ENCODE measurements around the gene KCNH3. TPM values are rescaled to one million over a fixed set of nuclear protein-coding genes. Genes with fewer than 3 reads are reported as not detected.

The KCNH3 gene
- total RNA-seq, 1 donor from 2014 or later = 0.24 TPM

DNA sequence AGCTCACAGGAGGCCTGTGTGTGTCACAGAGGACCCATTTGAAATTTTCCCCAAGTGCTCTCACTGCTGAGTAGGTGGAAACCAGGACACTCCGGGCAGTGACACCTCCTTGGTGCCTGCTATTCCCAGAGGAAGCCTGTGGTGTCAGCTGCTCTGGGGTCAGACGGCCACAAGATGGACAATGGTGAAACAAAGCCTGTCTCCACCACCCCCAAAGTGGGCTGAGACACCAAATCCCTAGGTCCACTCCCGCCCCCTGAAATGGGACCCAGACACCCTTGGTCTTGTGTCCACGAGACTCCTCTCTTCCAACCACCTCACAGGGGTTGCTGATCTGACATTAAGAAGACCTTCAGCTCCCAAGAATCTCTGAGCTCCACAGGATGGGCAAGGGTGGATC lies 7.0 kb downstream of the KCNH3 start:
- DNase-seq (ENCODE audit: low spot score) = no peak

DNA sequence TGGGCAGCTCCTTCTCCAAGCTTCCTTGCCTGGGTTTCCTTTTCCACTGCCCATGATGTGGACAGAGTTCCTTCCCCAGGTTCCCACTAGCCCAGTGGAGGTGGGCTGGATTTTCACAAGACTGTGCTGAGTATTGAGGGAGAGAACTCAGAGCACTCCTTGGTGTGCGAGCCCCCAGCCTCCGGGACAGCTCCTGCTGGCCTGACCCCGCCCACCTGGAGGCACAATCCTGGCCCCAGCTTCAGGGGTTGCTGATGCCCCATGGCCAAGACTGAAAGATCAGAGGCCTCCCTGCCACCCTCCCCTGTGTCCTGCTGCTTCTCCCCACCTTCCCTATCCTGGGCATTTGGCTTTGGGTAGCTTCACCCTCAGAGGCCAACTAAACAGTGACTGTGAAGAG lies 7.7 kb downstream of the KCNH3 start:
- no peak for DNase-seq (ENCODE audit: low spot score)

DNA sequence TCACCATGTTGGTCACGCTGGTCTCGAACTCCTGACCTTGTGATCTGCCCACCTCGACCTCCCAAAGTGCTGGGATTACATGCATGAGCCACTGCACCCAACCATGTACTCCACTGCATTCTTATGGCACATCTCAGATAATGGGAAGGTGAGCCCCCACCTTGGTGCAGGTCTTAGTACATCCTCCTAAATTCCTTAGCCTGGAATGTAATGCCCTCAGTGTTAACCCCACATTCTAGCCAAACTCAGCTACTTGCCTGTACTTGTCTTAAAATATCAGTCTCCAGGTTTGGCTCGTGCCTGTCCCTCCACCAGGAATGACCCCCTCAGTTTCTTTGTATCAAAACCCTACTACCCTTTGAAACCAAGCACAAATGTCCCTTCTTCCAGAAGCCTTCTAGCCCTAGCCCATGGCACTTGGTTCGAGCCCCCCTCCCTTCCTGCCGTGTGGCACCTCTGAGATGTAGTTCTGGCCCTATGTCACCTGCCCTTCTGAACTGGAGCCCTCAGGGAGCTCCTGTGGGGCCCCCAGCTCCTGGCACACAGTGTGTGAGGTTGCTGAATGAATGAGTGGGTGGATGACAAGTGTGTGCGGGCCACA lies 8.4 kb downstream of the KCNH3 start:
- no peak for DNase-seq (ENCODE audit: low spot score)

DNA sequence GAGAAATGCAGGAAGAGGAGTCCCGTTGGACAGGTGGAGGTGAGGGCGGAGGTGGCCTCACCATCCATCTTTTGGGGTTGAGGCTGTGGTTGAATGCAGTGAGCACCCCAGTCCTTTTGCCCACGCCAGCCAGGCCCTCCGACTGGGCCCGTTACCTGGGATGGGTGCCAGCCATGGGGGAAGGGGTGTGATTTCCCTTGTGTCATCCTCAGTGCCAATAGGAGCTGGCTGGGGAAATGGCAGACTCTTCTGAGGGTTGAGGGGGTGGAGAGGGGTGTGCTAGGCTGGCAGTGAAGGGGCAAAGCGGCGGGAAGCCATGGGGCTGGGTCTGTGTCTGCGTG lies 9.6 kb downstream of the KCNH3 start:
- DNase-seq (ENCODE audit: low spot score) = no peak

DNA sequence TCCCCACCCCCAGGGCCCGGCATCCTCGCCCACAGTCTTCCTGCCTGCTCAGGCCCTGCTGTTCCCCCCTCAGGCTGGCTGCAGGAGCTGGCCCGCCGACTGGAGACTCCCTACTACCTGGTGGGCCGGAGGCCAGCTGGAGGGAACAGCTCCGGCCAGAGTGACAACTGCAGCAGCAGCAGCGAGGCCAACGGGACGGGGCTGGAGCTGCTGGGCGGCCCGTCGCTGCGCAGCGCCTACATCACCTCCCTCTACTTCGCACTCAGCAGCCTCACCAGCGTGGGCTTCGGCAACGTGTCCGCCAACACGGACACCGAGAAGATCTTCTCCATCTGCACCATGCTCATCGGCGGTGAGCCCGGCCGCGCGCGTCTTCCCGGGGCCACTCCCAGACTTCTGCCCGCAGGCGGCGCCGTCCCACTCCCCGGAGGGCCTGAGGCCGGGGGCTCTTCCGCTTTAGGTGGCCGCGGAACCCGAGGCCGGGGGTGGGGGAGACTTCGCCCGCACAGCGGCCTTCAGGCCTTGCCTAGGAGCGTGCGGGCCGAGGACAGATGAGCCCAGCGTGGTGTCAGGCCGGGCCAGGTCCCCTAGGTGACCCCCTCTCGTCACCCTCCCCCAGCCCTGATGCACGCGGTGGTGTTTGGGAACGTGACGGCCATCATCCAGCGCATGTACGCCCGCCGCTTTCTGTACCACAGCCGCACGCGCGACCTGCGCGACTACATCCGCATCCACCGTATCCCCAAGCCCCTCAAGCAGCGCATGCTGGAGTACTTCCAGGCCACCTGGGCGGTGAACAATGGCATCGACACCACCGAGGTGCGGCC lies 10.2 kb downstream of the KCNH3 start:
- DNase-seq (ENCODE audit: low spot score) = peak; percentile 29

DNA sequence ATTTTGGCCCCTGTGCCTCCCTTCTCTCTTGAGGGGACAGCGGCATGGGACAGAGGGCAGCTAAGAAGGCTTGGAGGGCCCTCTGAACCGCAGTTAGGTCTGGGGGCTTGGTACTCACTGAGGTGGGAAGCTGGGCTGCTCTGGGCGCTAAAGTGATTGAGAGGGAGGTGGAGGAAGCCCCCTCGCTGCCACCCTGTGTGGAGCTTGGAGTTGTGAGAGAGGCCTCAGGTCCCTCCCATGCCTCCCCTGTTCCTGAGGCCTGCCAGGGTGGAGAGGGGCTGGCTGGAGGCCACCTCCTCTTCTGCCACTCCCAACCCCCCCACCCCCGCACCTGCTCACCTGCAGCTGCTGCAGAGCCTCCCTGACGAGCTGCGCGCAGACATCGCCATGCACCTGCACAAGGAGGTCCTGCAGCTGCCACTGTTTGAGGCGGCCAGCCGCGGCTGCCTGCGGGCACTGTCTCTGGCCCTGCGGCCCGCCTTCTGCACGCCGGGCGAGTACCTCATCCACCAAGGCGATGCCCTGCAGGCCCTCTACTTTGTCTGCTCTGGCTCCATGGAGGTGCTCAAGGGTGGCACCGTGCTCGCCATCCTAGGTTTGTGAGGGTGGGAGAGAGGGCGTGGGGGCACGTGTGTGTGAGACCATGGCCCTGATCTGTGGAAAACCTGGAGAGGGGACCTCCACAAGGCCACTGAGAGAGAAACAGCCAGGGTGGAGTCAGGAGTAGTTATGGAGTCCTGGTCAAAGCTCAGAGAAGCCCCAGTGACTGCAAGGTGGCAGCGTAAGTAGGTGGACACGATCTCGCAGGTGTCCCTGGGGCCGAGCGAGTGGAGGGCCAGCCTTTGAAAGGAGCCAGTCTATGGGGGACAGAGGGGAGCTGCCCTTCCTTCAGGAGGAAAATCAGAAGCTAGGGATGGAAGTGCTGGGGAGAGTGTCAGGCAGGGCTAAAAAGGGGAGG lies 11.2 kb downstream of the KCNH3 start:
- DNase-seq (ENCODE audit: low spot score) = no peak

DNA sequence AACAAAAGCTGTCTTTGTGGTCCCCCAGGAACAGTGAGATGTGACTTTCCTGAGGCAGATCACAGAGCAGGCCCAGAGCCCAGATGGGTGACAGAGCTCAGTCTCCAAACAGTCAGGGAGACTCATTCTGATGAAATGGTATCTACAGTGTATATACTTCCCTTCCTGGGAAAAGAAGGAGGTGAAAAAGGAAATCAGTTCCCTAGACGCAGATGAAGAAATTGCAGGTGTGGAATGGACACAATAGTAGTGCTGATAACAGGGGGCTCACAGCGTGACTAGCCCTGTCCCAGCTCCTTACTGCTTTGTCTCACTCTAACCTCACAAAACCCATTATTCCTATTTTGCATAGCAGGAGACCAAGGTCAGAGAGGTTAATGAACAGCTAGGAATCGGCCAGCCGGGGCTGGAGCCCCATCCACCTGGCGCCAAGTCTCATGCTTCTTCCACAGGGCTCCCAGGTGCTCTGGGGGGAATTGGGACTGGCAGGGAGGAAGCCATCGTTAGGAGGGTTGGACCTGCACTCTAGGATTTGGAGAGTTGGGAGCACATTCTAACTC lies 11.9 kb downstream of the KCNH3 start:
- no peak for DNase-seq (ENCODE audit: low spot score)

DNA sequence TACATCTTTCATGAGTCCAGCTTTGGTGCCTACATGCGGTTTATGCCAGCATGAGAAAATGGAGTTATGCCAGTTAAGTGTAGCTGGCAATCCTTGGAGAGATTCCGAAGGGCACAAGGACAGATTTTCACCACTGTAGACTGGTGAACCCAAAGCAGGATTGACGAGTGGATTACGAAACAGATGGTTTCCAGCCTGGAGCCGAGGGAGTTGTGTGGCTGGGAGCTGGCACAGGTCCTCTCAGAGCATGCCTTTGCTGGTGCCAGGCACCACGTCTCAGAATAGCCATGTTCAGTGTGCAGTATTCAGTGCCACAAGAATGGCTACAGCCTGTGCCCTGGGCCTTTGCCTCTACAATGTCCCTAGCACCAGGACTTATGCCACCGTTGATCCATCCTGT lies 13.2 kb downstream of the KCNH3 start:
- DNase-seq (ENCODE audit: low spot score) = no peak

DNA sequence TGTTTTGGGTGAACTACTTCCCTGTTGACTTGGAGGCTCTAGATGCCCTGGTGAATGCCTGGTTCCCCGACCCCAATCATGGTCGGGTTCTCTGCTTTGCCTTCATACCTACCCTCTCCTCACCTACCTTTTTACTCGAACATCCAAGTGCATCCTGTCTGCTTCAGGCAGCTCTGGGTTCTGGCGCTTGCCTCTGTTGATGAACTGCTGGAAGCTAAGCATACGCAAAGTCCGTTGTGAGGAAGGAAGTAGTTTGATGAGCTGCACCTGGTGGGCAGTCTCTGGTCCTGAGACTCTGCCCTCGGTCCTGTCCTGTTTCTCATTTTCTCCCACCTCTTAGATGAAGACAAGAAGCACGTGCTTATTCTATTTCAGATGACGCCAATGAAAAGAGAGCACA lies 13.6 kb downstream of the KCNH3 start:
- DNase-seq (ENCODE audit: low spot score) = no peak

DNA sequence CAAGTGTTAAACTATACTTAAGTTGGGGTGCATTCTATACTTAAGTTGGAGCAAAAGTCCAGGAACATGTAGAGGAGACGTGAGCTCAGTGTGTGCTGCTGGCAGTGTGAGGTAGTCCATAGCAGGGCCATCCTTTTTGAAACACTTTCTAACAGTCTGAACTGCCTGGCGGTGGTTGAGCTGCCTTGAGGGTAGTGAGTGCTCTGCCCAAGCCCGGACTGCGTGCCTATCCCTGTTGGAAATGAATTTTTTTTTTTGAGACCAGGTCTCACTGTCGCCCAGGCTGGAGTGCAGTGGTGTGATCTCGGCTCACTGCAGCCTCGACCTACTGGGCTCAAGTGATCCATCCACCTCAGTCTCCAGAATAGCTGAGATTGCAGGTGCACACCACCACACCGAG lies 14.1 kb downstream of the KCNH3 start:
- DNase-seq (ENCODE audit: low spot score) = no peak

DNA sequence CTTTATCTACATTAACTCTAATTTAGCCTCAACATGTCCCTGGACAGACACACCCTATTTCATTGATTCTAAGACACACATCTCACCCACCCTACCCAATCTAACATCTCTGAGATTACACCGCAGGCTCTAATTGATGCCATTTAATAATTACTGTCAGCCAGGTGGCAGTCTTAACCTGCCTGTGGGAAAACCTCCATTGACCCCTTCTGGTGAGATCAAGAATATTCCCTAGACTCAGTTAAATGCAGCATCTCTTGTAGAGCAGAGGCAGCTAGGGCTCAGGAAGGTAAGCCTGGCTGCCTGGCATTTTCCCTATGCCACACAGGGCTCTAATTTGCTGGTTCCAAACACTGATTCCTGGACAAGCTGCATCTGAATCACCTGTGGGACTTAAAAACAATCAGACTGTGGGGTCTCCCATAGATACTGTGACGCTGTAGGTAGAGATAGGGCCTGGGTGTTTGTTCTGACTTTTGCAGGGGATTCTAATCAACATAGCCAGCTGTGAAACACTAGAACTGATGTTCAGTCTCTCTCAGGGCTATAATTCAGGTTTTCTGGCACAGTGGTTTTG lies 14.8 kb downstream of the KCNH3 start:
- no peak for DNase-seq (ENCODE audit: low spot score)

DNA sequence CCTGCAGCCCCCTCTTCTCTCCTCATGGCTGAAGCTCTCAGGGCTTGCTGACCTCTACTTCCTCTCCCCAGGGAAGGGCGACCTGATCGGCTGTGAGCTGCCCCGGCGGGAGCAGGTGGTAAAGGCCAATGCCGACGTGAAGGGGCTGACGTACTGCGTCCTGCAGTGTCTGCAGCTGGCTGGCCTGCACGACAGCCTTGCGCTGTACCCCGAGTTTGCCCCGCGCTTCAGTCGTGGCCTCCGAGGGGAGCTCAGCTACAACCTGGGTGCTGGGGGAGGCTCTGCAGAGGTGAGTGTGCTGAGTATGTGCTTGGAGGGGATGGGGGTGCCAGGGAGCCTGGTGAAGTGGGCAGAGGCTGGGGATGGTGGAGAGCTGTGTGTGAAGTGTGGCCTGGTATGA lies 15.4 kb downstream of the KCNH3 start:
- no peak for DNase-seq (ENCODE audit: low spot score)

DNA sequence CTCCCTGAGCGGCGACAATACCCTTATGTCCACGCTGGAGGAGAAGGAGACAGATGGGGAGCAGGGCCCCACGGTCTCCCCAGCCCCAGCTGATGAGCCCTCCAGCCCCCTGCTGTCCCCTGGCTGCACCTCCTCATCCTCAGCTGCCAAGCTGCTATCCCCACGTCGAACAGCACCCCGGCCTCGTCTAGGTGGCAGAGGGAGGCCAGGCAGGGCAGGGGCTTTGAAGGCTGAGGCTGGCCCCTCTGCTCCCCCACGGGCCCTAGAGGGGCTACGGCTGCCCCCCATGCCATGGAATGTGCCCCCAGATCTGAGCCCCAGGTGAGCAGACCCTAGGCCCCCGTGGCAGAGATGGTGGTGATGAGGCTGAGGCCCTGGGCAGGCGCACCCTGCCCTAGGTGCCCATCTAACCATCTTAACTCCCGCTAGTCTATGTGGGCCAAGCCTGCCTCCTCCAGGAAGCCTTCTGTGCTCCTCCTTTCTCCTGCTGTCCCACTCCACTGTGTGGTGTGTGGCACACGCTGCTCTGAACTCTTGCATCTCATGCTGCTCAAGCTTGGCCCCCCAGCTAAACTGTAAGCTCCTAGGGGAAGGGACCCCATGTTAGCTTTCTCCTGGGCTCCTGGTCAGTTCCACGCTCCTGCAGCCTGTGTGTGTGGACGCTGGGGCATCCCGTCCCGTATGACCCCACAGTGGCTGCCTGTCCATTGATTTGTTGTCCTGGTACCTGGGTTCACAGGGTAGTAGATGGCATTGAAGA lies 17.0 kb downstream of the KCNH3 start:
- no peak for DNase-seq (ENCODE audit: low spot score)

DNA sequence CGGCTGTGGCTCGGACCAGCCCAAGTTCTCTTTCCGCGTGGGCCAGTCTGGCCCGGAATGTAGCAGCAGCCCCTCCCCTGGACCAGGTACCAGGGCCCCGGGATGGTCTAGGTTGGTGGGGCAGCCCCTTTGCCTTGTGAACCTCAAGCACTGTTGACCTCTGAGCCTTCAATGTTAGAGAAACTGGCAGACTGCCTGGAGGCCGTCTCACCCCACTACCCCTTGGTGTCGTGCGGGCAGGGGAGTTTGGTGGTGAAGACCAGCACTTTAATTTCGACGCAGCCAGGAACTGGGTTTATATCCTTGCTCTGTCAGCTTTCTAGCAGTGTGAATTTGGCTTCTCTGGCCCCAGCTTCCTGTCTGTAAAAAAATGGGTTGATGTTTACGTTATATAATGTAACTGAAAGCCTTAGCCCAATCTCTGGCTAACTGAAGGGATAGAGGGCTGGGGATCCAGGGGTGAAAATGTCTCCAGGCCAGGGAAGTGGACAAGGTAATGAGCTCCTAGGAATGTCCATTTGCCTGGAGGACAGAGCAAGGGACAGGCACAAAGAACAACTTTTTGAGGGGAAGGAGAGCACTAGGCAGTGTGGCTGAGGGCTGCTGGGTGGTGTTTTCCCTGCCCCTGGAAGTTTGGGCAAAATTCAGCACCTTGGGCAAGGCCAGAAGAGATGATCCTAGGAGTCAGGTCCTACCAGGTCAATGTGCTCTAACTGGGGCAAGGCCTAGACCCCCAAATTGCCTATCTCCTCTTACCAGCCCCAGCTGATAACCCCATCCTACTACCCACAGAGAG lies 17.8 kb downstream of the KCNH3 start:
- no peak for DNase-seq (ENCODE audit: low spot score)

DNA sequence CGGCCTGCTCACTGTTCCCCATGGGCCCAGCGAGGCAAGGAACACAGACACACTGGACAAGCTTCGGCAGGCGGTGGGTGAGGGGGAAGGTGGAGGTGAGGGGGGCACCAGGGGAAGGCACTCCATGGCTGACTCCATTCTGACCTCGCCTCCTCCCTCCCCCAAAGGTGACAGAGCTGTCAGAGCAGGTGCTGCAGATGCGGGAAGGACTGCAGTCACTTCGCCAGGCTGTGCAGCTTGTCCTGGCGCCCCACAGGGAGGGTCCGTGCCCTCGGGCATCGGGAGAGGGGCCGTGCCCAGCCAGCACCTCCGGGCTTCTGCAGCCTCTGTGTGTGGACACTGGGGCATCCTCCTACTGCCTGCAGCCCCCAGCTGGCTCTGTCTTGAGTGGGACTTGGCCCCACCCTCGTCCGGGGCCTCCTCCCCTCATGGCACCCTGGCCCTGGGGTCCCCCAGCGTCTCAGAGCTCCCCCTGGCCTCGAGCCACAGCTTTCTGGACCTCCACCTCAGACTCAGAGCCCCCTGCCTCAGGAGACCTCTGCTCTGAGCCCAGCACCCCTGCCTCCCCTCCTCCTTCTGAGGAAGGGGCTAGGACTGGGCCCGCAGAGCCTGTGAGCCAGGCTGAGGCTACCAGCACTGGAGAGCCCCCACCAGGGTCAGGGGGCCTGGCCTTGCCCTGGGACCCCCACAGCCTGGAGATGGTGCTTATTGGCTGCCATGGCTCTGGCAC lies 18.5 kb downstream of the KCNH3 start:
- no peak for DNase-seq (ENCODE audit: low spot score)

DNA sequence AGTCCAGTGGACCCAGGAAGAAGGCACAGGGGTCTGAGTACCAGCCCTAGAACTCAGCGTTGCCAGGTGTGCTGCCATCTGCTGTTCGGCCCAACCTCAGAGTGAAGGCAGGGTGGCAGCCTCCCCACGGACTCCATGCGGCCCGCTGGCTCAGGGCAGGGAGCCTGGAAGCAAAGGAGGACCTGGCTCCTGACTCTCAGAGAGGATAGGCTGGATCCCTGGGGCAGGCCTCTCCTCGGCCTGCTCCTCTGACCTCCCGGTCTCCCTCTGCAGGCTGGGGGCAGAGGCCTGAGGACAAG lies 19.0 kb downstream of the KCNH3 start:
- DNase-seq (ENCODE audit: low spot score) = no peak

DNA sequence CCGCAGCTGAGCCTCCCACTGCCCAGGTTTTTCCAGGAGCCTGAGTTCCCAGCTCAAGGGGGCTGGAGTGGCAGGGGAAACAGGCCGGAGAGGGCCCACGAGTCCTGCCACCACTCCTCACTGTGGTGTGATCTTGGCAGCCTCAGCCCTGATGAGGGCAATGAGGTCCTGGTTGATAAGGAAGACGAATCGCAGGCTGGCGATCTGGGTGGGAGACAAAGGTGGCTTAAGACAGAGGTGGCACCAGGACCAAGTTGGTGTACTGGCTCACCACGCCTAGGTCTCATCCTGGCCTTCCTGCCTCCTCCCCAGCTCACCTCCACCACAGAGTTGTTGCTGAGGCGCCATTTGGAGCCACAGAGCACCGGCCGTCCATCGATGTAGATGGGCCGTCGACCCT lies 19.7 kb downstream of the KCNH3 start:
- no peak for DNase-seq (ENCODE audit: low spot score)

DNA sequence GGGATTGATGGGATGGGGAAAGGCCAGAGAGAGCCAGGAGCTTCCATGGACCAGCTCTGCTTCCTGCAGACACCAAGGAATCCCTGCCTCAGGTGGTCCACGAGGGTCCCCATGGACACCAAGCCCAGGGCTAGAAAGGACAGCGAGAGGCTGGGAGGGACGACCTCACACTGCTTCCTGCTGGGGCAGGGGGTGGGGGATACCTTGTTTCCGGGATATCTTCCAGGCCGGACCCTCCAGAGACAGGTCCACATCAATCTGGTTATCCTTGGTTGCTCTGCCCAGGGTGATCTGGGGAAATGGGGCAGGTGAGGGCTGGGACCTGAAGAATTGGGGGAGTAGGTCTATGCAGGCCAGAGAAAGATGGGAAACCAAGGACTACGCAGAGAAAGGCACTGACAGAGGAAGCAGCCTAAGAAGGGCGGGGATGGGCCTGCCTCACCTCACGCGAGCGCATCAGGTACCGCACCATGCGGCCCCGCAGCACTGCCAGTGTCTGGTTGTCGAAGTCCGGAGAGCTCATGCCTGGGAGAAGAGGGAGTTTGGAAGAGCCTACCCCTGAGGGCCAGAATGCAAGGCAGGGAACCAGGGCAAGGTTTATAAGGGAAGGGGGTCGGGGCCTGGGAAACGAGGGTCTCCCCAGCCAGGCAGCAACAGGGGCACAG lies 20.3 kb downstream of the KCNH3 start:
- DNase-seq (ENCODE audit: low spot score) = no peak

DNA sequence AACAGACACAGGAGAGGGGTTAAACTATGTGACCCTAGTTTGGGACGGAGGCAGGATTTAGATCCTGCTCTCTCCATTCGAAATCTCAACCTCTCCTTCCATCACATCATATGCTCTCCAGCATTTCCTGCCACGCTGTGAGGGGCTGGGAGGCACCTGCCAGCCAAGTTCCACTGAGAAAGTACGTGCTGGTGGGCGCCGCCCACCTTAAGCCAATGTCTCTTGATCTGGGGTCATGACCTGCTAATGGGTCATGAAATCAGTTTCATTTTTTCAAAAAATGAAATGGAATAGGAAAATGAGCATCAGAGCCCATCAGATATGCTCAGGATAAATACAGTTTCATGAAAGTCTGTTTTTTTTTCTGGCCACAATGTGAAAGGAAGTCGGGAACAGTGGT lies 21.9 kb downstream of the KCNH3 start:
- DNase-seq (ENCODE audit: low spot score) = no peak
